K562 (cell line): ENCODE measurements around the gene GH2. TPM values are rescaled to one million over a fixed set of nuclear protein-coding genes. Genes with fewer than 3 reads are reported as not detected.

ENCODE experiments used
- BHLHE40 ChIP-seq: IDR thresholded peaks from 2 replicates; pipeline ENCODE4 v1.6.1; 2011; ENCODE audit warnings: low read length, improper control_type of control experiment
- CTCF ChIP-seq, 3 experiments: IDR thresholded peaks in 2 of 3; conservative IDR thresholded peaks in 1 of 3; 2 replicates each; pipeline ENCODE4 v1.5.1; 2011 to 2012; ENCODE audit warnings: low read length in 3 of 3, mild to moderate bottlenecking in 3 of 3, control low read depth in 2 of 3, improper control_type of control experiment in 1 of 3, inconsistent platforms in 1 of 3, low read depth in 1 of 3, mixed read lengths in 1 of 3, moderate library complexity in 1 of 3; ENCODE audit not compliant: insufficient read depth in 2 of 3
- FOXK1 ChIP-seq: sonication (generic); formaldehyde crosslinking; IDR thresholded peaks from 2 replicates; pipeline ENCODE4 v1.8.0; 2022; ENCODE audit warnings: missing genetic modification reagents, mild to moderate bottlenecking, borderline replicate concordance
- GABPA ChIP-seq: fragments of 200-800 bp; sonication (Bioruptor generic); conservative IDR thresholded peaks from 2 replicates; pipeline ENCODE4 v1.6.1; 2016; ENCODE audit warnings: low read depth, missing genetic modification characterization, missing compliant biosample characterization
- ILF3 ChIP-seq: fragments of 450-650 bp; IDR thresholded peaks from 2 replicates; pipeline ENCODE4 v1.6.1; 2018; ENCODE audit warnings: antibody characterized with exemption, mild to moderate bottlenecking, moderate library complexity, borderline replicate concordance
- MED1 ChIP-seq: sonication (generic); formaldehyde crosslinking; IDR thresholded peaks from 2 replicates; pipeline ENCODE4 v1.8.1; 2023; ENCODE audit warnings: missing genetic modification reagents, borderline replicate concordance
- MIER1 ChIP-seq: fragments of 450-650 bp; IDR thresholded peaks from 2 replicates; pipeline ENCODE4 v1.6.1; 2016; ENCODE audit warnings: antibody characterized with exemption, mild to moderate bottlenecking, low read depth
- MTA3 ChIP-seq: fragments of 450-650 bp; formaldehyde crosslinking; IDR thresholded peaks from 2 replicates; pipeline ENCODE4 v1.6.1; 2017; ENCODE audit warnings: mild to moderate bottlenecking, borderline replicate concordance
- NELFE ChIP-seq: IDR thresholded peaks from 2 replicates; pipeline ENCODE4 v1.6.1; 2011; ENCODE audit warnings: mild to moderate bottlenecking; ENCODE audit not compliant: insufficient read depth, insufficient read length
- RFX5 ChIP-seq: IDR thresholded peaks from 2 replicates; pipeline ENCODE4 v1.6.1; 2011; ENCODE audit warnings: low read depth, mild to moderate bottlenecking, improper control_type of control experiment, low read length
- RREB1 ChIP-seq: fragments of 250-450 bp; sonication (Bioruptor Pico); IDR thresholded peaks from 2 replicates; pipeline ENCODE4 v1.4.0; 2020
- SMAD4 ChIP-seq: fragments of 250-450 bp; sonication (Bioruptor Pico); conservative IDR thresholded peaks from 2 replicates; pipeline ENCODE4 v1.8.0; 2021; ENCODE audit warnings: inconsistent platforms, mild to moderate bottlenecking, moderate library complexity
- TEAD4 ChIP-seq, 2 experiments: sonication (generic) in 1 of 2; formaldehyde crosslinking in 1 of 2; IDR thresholded peaks; 2 replicates each; pipeline versions ENCODE4 v1.6.1 to v1.8.0; 2012 to 2022; ENCODE audit warnings: borderline replicate concordance in 1 of 2, inconsistent platforms in 1 of 2, low read length in 1 of 2, mild to moderate bottlenecking in 1 of 2, missing genetic modification reagents in 1 of 2
- ZFP36 ChIP-seq: fragments of 150-350 bp; IDR thresholded peaks from 2 replicates; pipeline ENCODE4 v1.6.1; 2018; ENCODE audit warnings: low read length, low read depth; ENCODE audit not compliant: partially characterized antibody
- ZNF347 ChIP-seq: fragments of 450-650 bp; formaldehyde crosslinking; IDR thresholded peaks from 2 replicates; pipeline ENCODE4 v1.4.0; 2020; ENCODE audit warnings: low read depth, mild to moderate bottlenecking, moderate library complexity
- ZNF445 ChIP-seq: fragments of 250-450 bp; sonication (Bioruptor Pico); IDR thresholded peaks from 2 replicates; pipeline ENCODE4 v1.4.0; 2020; ENCODE audit warnings: low read depth, mild to moderate bottlenecking, moderate library complexity
- polyA plus RNA-seq, 8 experiments: library from polyadenylated mRNA; depleted of rRNA in 4 of 8; stranded (reverse) in 5 of 8; unstranded in 3 of 8; fragments of >200 nt; fragmentation: Nextera tagmentation in 2 of 8; fragmentation: Illumina TruSeq in 1 of 8; extraction: Ambion mirVana in 2 of 8; extraction: Trizol in 1 of 8; gene quantifications; 2 replicates each; pipeline versions ENCODE4 v1.2.1 to v1.2.3, GENCODE V29; 2011 to 2014; ENCODE audit warnings: inconsistent platforms in 1 of 8, missing spikeins in 1 of 8
- total RNA-seq, 7 experiments: library from RNA; depleted of rRNA in 6 of 7; stranded (reverse); fragments of >200 nt in 6 of 7; fragmentation: Illumina TruSeq in 2 of 7; extraction: Trizol in 2 of 7; gene quantifications; 2 replicates each; pipeline versions ENCODE4 v1.2.1 to v1.2.3, GENCODE V29; 2011 to 2021; ENCODE audit warnings: low replicate concordance in 1 of 7
- TF ChIP-seq, protein P1 (sequence below): IDR thresholded peaks from 3 replicates; pipeline ENCODE4 v1.6.1; 2011; ENCODE audit warnings: borderline replicate concordance, mild to moderate bottlenecking; ENCODE audit not compliant: insufficient read length, insufficient read depth

The GH2 gene
- total and polyA plus RNA-seq, 9 of the 15 experiments (the other 6 are each of a cell fraction or from before 2014, with no cell fraction given) = not detected

GRCh38 chr17:63848834-63849689 is 32.7 kb downstream of the GH2 start (continued):
- TF ChIP-seq CTCF (IDR thresholded peaks at IDR 0.05 in 2 of 3, conservative IDR thresholded peaks at IDR 0.05 in 1 of 3; ENCODE audit: insufficient read depth in 2 of 3, low read depth in 1 of 3, low read length in 3 of 3) = peak; percentile 86 to 91 (median 90)
- TF ChIP-seq TEAD4 (IDR thresholded peaks at IDR 0.05; ENCODE audit: low read length) = peak; percentile 5
- 0 out of 2 replicates have a peak, but pooled peaks have one; percentile 52 for TF ChIP-seq TEAD4 (CRISPR knock-in tag; IDR thresholded peaks at IDR 0.05; ENCODE audit: borderline replicate concordance)
- TF ChIP-seq RFX5 = peak; percentile 97
- TF ChIP-seq FOXK1 (CRISPR knock-in tag) = peak; percentile 93
- no peak; the same call in 1 of the 2 replicates for TF ChIP-seq ZNF445
- TF ChIP-seq ZNF347 (CRISPR knock-in tag) = no peak
- TF ChIP-seq, protein P1, sequence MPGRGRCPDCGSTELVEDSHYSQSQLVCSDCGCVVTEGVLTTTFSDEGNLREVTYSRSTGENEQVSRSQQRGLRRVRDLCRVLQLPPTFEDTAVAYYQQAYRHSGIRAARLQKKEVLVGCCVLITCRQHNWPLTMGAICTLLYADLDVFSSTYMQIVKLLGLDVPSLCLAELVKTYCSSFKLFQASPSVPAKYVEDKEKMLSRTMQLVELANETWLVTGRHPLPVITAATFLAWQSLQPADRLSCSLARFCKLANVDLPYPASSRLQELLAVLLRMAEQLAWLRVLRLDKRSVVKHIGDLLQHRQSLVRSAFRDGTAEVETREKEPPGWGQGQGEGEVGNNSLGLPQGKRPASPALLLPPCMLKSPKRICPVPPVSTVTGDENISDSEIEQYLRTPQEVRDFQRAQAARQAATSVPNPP = no peak
- TF ChIP-seq ZFP36 = no peak
- no peak for TF ChIP-seq ILF3
- peak; percentile 15; the same call in 1 of the 2 replicates for TF ChIP-seq GABPA
- peak; percentile 72; the same call in 1 of the 2 replicates for TF ChIP-seq MTA3
- TF ChIP-seq MIER1 = peak; percentile 77; the same call in 1 of the 2 replicates
- peak; percentile 66; the same call in 1 of the 2 replicates for TF ChIP-seq RREB1 (CRISPR knock-in tag)
- TF ChIP-seq NELFE = no peak
- TF ChIP-seq MED1 (CRISPR knock-in tag) = 0 out of 2 replicates have a peak, but pooled peaks have one; percentile 79
- TF ChIP-seq BHLHE40 = peak; percentile 96
- TF ChIP-seq SMAD4 (CRISPR knock-in tag) = peak; percentile 91
